NCI-H510A (cell line): Measurements from ENCODE around the gene CLCN2.

Source experiments
- DNase-seq: peaks from one replicate; lab custom pipeline; 2025; lab: John Stamatoyannopoulos, UW

Gene CLCN2

GRCh38 chr3:184360070-184360928 lies 1.1 kb downstream of the CLCN2 start:
- no peak for DNase-seq

GRCh38 chr3:184359610-184360009 lies 1.8 kb downstream of the CLCN2 start:
- DNase-seq: no peak

- DNase-seq: no peak
Measured at GRCh38 chr3:184358921-184359350, 2.5 kb downstream of the CLCN2 start.

GRCh38 chr3:184358124-184358767 lies 3.2 kb downstream of the CLCN2 start:
- DNase-seq: no peak

- no peak for DNase-seq
Measured at GRCh38 chr3:184357248-184358123, 3.9 kb downstream of the CLCN2 start.

DNA sequence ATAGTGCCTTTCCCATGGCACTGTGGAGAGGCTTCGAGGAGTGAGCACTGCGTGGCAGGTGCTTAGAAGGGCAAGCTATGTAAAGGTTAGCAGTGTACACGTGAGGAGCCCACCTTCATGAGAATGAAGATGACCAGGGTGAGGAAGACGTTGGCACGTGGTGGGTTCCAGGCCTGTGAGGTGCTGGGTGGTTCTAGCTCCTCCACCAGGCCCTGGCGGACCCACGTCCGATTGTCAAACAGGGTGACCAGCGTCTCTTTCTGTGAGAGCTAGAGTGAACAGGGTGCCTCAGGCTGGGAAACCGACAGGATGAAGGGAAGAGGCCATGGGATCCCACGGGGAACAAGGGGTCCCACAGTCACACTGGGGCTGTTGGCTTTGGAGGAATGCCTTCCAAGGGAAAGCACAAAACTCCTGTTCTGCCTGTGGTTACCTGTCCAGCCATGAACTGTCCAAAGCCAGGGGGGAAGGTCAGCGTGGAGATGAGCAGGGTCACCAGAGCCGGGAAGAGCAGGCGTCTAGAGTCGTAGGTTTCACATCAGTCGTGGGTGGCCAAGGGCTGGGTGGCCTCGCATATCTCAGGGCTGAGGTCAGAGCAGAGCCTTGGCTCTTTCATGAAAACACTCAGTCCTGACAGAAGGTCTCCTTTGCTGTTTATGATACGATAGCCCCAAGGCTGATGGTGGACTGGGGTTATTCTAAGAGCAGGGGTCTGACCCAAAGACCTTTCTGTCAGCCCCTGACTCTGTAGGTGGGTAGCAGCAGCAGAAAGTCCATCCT lies 6.0 kb downstream of the CLCN2 start:
- DNase-seq: no peak

GRCh38 chr3:184354754-184355153 lies 6.7 kb downstream of the CLCN2 start:
- no peak for DNase-seq

- no peak for DNase-seq
Measured at GRCh38 chr3:184354121-184354728, 7.2 kb downstream of the CLCN2 start.

DNA sequence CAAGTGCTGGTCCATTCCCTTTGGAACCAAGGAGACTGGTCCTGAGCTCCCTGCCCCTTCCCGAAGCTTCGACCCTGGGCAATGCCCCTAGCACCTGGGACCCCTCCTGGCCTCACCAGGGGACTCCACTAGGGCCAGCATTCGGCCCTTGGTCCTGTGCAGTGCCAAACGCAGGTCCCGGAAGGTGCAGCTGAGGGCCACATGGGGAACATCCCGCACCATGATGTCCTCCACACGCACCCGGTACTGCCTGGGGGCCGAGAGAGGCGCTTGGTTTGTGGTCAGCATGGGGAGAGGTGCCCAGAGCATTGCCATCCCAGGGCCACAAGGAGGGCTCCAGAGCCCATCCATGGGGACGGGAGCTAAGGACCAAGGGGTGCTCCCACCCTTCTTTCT lies 7.9 kb downstream of the CLCN2 start:
- no peak for DNase-seq

GRCh38 chr3:184352897-184353545 lies 8.4 kb downstream of the CLCN2 start:
- no peak for DNase-seq

GRCh38 chr3:184352149-184352785 lies 9.1 kb downstream of the CLCN2 start:
- DNase-seq: no peak

DNA sequence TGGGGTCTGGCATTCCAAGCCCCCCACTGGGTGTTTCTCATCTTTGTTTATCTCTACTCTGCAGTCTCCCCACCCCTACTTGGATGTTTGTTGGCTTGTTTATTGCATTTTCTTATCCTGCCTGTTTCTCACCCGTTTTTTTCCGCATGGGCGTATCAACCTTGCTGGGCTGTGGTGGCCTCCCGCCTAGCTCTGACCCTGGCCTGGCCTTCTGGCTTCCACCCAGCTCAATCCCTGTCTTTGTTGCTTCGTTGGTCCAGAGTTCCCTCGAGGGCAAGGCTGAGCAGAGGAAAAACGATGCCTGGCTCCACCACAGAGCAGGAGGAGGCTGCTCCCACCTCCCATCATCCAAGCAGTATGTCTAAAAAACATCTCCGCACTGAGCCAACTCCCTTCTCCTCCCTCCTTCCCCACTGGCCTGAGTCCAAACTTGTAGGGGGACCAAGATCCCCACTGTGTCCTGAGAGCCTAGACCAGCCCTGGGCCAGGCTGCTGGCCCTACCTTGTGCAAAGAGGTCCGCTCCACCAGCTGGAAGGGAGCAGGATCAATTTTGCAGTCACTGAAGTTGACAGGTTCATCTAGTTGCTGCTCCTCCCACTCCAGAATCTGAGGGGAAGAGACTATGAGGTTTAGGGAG lies 9.8 kb downstream of the CLCN2 start:
- DNase-seq: no peak

GRCh38 chr3:184350618-184351017 lies 10.8 kb downstream of the CLCN2 start:
- DNase-seq: no peak

DNA sequence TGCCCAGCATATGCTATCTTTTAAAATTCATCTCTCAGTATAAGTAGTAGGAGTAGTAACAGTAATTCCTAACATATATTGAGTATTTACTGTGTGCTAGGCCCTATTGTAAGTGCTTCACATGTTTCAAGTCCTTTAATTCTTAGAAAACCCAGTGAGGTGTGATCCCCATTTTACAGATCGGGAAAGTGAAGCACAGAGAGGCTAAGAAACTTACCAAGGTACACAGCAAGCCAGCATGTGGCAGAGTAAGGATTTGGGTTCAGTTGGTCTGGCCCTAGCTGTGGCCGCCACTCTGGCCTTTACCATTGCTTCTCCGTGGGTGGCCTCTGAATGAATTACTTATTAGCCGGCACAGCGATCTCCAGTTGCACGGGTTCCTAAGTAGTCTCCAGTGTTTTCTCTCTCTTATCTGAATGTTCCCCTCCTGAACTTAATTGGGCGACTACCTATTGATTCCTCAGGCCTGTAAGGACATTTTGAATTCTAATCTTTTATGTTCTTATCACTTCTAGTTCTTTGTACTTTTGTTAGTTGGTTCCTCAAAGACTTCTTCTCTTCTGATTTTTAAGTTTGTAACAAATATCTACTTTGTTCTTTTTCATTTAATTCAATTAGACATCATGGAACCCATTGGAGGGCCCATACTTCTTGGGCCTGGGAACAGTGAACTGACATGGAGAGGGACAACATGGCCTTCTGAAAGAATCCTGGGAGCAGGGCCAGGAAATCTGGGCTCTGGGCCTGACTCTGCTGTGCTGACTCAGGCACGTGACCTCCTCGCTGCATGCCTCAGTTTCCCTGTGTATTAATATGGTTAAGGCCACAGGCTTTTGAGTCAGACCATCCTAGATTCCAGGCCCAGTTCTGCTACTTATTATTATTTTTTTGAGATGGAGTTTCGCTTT lies 11.6 kb downstream of the CLCN2 start:
- no peak for DNase-seq

GRCh38 chr3:184348057-184348382 lies 13.4 kb downstream of the CLCN2 start:
- DNase-seq: no peak

GRCh38 chr3:184347321-184348056 lies 13.9 kb downstream of the CLCN2 start:
- no peak for DNase-seq

- no peak for DNase-seq
Measured at GRCh38 chr3:184346480-184347190, 14.8 kb downstream of the CLCN2 start.
